ENCODE measurements around the gene TMEM175. TPM values are rescaled to one million over a fixed set of nuclear protein-coding genes. Genes with fewer than 3 reads are reported as not detected.

Gene TMEM175
- total and polyA plus RNA-seq, 2 of the 13 experiments (the other 11 are each of a cell fraction or from before 2014, with no cell fraction given), result 5.1 to 9.9 TPM

- TF ChIP-seq CTCF (CRISPR knock-in tag; IDR thresholded peaks at IDR 0.05) (peak; percentile 57), SP2 (CRISPR knock-in tag; IDR thresholded peaks at IDR 0.05) (no peak), IKZF1 (IDR thresholded peaks at IDR 0.05) (no peak)
These were observed 63.2 kb downstream of the TMEM175 start (continued) for GRCh38 chr4:995311-996026.

- Histone ChIP-seq H3K79me2 (ENCODE audit: insufficient read depth, low read length) (peaks cover 12% of the 10 kb centered on the region), H3K4me2 (ENCODE audit: low read depth, low read length) (peak overlapping the region; percentile 85), H3K4me3 (replicated peaks in 1 of 3; ENCODE audit: insufficient read depth in 1 of 3, low read depth in 2 of 3, low read length in 3 of 3) (peak overlapping the region; percentile 52 to 71 (median 59)), H3K27ac (ENCODE audit: extremely low read length, insufficient read depth, low read length) (no peak overlapping the region), H4K20me1 (ENCODE audit: insufficient read depth, low read length) (no peaks in the 10 kb centered on the region), H3K4me1 (ENCODE audit: insufficient read depth, low read length) (peaks cover 56% of the 10 kb centered on the region), H3K27me3 (ENCODE audit: control insufficient read depth in 1 of 2, insufficient read depth in 2 of 2, low read length in 2 of 2) (peaks cover 7 to 22% of the 10 kb centered on the region in 2 experiments; a peak in 3 of 5 replicates), H3K36me3 (replicated peaks in 1 of 2; ENCODE audit: control insufficient read depth in 1 of 2, insufficient read depth in 2 of 2, low read length in 2 of 2) (no peaks in the 10 kb centered on the region; a peak in 1 of 5 replicates), H3K9me3 (ENCODE audit: low read length) (no peaks in the 10 kb centered on the region), H2AFZ (ENCODE audit: low read length) (no peak overlapping the region), H3K9ac (ENCODE audit: insufficient read depth, low read depth, low read length) (peak overlapping the region; percentile 38; the same call in 1 of the 2 replicates)
- FAIRE-seq, result no peak
- no peak for DNase-seq (ENCODE audit: low spot score)
- in situ Hi-C loops (cut with HindIII; ENCODE audit: extremely low pct_ligation_motif_present, low pct_unique_long_range_greater_than_20kb), result no loop called here
- WGBS (ENCODE audit: low lambda C conversion rate), result 7% methylated on average over 4 of the region's 15 CpGs
- CTCF ChIA-PET (ENCODE audit: low intra/inter-chr PET ratio, low total read pairs), result no interaction called here
- POLR2A ChIA-PET, result interaction anchor here (1.0 kb wide), 1 partner anchor 11 kb away, joined by 3 read pairs; no protein-coding TSS in a partner anchor
- intact Hi-C loops (cut with micrococcal nuclease; ENCODE audit: unreplicated experiment), result no loop called here
- BruUV-seq (replicated peaks), result no TSS peak
- ATAC-seq, result no peak
- peak; percentile 19; the same call in 1 of the 2 replicates for TF ChIP-seq HIC2 (CRISPR knock-in tag; IDR thresholded peaks at IDR 0.05; ENCODE audit: low read depth)
- no peak for TF ChIP-seq ZNF18 (CRISPR knock-in tag; IDR thresholded peaks at IDR 0.05; ENCODE audit: insufficient replicate concordance)
- 0 out of 2 replicates have a peak, but pooled peaks have one; percentile 62 for TF ChIP-seq HNRNPL (IDR thresholded peaks at IDR 0.05; ENCODE audit: low read depth, low read length)
- no peak for TF ChIP-seq ARID3A (IDR thresholded peaks at IDR 0.05; ENCODE audit: low read depth, low read length)
- no peak for TF ChIP-seq RFX1 (IDR thresholded peaks at IDR 0.05)
- no peak for TF ChIP-seq NFKBIZ (CRISPR knock-in tag; IDR thresholded peaks at IDR 0.05)
- TF ChIP-seq MYC (CRISPR knock-in tag; IDR thresholded peaks at IDR 0.05; ENCODE audit: borderline replicate concordance), result no peak
These were observed 64.1 kb downstream of the TMEM175 start for GRCh38 chr4:996030-996996.

Data from HepG2 (cell line).